ENCODE data around the gene AGBL5.
A peak's percentile ranks its signal among the peaks of the same experiment; 100 is the strongest.

The AGBL5 gene

GRCh38 chr2:27024812-27025211 lies 26.7 kb upstream of the AGBL5 start:
- DNase-seq (ENCODE audit: low read depth, low spot score) = no peak

- no peak for DNase-seq (ENCODE audit: low read depth, low spot score)
These were observed 26.1 kb upstream of the AGBL5 start for GRCh38 chr2:27025281-27025800.

GRCh38 chr2:27025861-27026851 lies 25.3 kb upstream of the AGBL5 start:
- no peak for DNase-seq (ENCODE audit: low read depth, low spot score)

- no peak for DNase-seq (ENCODE audit: low read depth, low spot score)
These were observed 24.2 kb upstream of the AGBL5 start for GRCh38 chr2:27027211-27027651.

GRCh38 chr2:27029051-27029450 lies 22.4 kb upstream of the AGBL5 start:
- DNase-seq (ENCODE audit: low read depth, low spot score) = no peak

- DNase-seq (ENCODE audit: low read depth, low spot score) = peak; percentile 95
These were observed 18.8 kb upstream of the AGBL5 start, which contains the start of gene TMEM214 for GRCh38 chr2:27032495-27033252. Gene TMEM214 (plus strand): TSS chr2:27032965. CDS start chr2:27033016, 51 bp downstream.

- no peak for DNase-seq (ENCODE audit: low read depth, low spot score)
These were observed 18.1 kb upstream of the AGBL5 start for GRCh38 chr2:27033253-27033852.

GRCh38 chr2:27038012-27038411 lies 13.5 kb upstream of the AGBL5 start:
- DNase-seq (ENCODE audit: low read depth, low spot score) = no peak

- DNase-seq (ENCODE audit: low read depth, low spot score) = no peak
These were observed 12.7 kb upstream of the AGBL5 start for GRCh38 chr2:27038631-27039339.

- no peak for DNase-seq (ENCODE audit: low read depth, low spot score)
These were observed 12.0 kb upstream of the AGBL5 start for GRCh38 chr2:27039426-27039825.

- no peak for DNase-seq (ENCODE audit: low read depth, low spot score)
These were observed 11.6 kb upstream of the AGBL5 start for GRCh38 chr2:27039871-27040270.

GRCh38 chr2:27040282-27040681 lies 11.2 kb upstream of the AGBL5 start:
- no peak for DNase-seq (ENCODE audit: low read depth, low spot score)

- peak; percentile 69 for DNase-seq (ENCODE audit: low read depth, low spot score)
These were observed 9.7 kb upstream of the AGBL5 start for GRCh38 chr2:27041752-27042151.

GRCh38 chr2:27042159-27042661 lies 9.3 kb upstream of the AGBL5 start:
- DNase-seq (ENCODE audit: low read depth, low spot score) = peak; percentile 14

- no peak for DNase-seq (ENCODE audit: low read depth, low spot score)
These were observed 8.4 kb upstream of the AGBL5 start for GRCh38 chr2:27042985-27043634.

- no peak for DNase-seq (ENCODE audit: low read depth, low spot score)
These were observed 1.8 kb upstream of the AGBL5 start for GRCh38 chr2:27049422-27050280.

GRCh38 chr2:27050281-27050995 lies 1.0 kb upstream of the AGBL5 start:
- DNase-seq (ENCODE audit: low read depth, low spot score) = peak; percentile 89

GRCh38 chr2:27051902-27052645 lies 606 bp downstream of the AGBL5 start:
- DNase-seq (ENCODE audit: low read depth, low spot score) = peak; percentile 42

All from astrocyte of the hippocampus (primary cell).